Esophagus squamous epithelium (tissue), 5 donors: ENCODE results near the gene DCAF6. TPM values are rescaled to one million over a fixed set of nuclear protein-coding genes. Genes with fewer than 3 reads are reported as not detected.

Experiments
- DNase-seq: peaks from one replicate; lab custom pipeline; 2025; lab: John Stamatoyannopoulos, UW
- H3K27ac ChIP-seq, 4 donors: fragments of 200-600 bp; sonication (generic); one replicate each; pipeline ENCODE4 v1.5.1; 2016 to 2019; ENCODE audit warnings: mild to moderate bottlenecking in 1 of 4
- H3K27me3 ChIP-seq, 4 donors: fragments of 200-600 bp; sonication (generic); 1 replicate in 3 of 4; 2 replicates in 1 of 4; pipeline versions ENCODE4 v1.5.1 to v1.6.0; 2017 to 2021; ENCODE audit warnings: antibody characterized with exemption in 1 of 4
- H3K36me3 ChIP-seq, 3 donors: fragments of 200-600 bp; sonication (generic); one replicate each; pipeline ENCODE4 v1.5.1; 2016 to 2019
- H3K4me1 ChIP-seq, 3 donors: fragments of 200-600 bp; sonication (generic); one replicate each; pipeline ENCODE4 v1.5.1; 2017 to 2019
- H3K4me3 ChIP-seq, 4 donors: fragments of 200-600 bp; sonication (generic); 1 replicate in 3 of 4; 2 replicates in 1 of 4; pipeline ENCODE4 v1.5.1; 2016 to 2019; ENCODE audit warnings: mild to moderate bottlenecking in 2 of 4, moderate library complexity in 1 of 4
- H3K9me3 ChIP-seq, 3 donors: fragments of 200-600 bp; sonication (generic); one replicate each; pipeline ENCODE4 v1.5.1; 2016 to 2019
- POLR2A ChIP-seq, 4 donors: fragments of 450-650 bp; IDR thresholded peaks; one replicate each; pipeline ENCODE4 v1.6.1; 2017; ENCODE audit warnings: antibody characterized with exemption in 4 of 4, mild to moderate bottlenecking in 4 of 4, moderate library complexity in 3 of 4
- WGBS, 2 donors: methylation state at CpG; one replicate each; pipeline ENCODE4 v1.1.5; 2018; 5-methylcytosine and 5-hydroxymethylcytosine counted together
- intact Hi-C: fragments of 100-400 bp; cut with DNase I; formaldehyde crosslinking; loops from one replicate; pipeline ENCODE4 v1.15.0; 2022
- total RNA-seq, 4 donors: library from RNA; depleted of rRNA; stranded (reverse); fragments of >200 nt; gene quantifications; one replicate each; pipeline ENCODE4 v1.1.0, GENCODE V29; 2016
- TF ChIP-seq, protein P1 (sequence below), 6 experiments: fragments of 450-650 bp in 4 of 6; fragments of 200-600 bp in 2 of 6; sonication (generic) in 2 of 6; IDR thresholded peaks; one replicate each; pipeline ENCODE4 v1.5.1; 2016 to 2019; ENCODE audit warnings: antibody characterized with exemption in 6 of 6, mild to moderate bottlenecking in 4 of 6, moderate library complexity in 4 of 6
- donor health status: DM: yes; HTN: yes; CAD: no.

Gene DCAF6
- total RNA-seq, 4 donors from 2014 or later = 20.1 to 65.8 (median 44.5) TPM

DNA sequence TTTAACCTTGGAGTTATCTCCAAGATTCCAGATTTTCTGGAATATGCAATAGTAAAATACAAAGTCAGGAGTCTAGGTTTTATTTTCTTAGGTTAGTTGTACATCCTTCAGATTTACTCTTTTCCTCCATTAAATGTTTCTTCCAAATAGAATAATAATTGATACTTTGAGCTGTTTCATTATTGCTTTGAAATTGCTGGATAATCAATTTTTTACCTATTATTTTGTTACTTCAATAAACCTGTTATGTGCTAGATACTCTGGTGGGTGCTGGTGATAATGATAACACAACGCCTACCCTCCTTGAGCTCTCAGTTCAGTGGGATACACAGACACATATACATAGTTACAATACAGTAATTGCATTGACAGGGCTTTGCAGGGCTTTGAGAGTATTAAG, 120.9 kb downstream of the DCAF6 start:
- H3K36me3 ChIP-seq = peaks cover 0 to 52% (median 0%) of the 10 kb centered on the region in 3 donors
- 100% methylated on average over 1 of the region's 1 CpG for WGBS, 2 donors
- H3K4me1 ChIP-seq = no peaks in the 10 kb centered on the region
- intact Hi-C loops = no loop called here
- DNase-seq = no peak
- H3K4me3 ChIP-seq = no peak overlapping the region
- H3K27me3 ChIP-seq = no peaks in the 10 kb centered on the region
- H3K27ac ChIP-seq = no peak overlapping the region
- TF ChIP-seq, protein P1, sequence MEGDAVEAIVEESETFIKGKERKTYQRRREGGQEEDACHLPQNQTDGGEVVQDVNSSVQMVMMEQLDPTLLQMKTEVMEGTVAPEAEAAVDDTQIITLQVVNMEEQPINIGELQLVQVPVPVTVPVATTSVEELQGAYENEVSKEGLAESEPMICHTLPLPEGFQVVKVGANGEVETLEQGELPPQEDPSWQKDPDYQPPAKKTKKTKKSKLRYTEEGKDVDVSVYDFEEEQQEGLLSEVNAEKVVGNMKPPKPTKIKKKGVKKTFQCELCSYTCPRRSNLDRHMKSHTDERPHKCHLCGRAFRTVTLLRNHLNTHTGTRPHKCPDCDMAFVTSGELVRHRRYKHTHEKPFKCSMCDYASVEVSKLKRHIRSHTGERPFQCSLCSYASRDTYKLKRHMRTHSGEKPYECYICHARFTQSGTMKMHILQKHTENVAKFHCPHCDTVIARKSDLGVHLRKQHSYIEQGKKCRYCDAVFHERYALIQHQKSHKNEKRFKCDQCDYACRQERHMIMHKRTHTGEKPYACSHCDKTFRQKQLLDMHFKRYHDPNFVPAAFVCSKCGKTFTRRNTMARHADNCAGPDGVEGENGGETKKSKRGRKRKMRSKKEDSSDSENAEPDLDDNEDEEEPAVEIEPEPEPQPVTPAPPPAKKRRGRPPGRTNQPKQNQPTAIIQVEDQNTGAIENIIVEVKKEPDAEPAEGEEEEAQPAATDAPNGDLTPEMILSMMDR (IDR thresholded peaks at IDR 0.05) = no peak
- TF ChIP-seq POLR2A (IDR thresholded peaks at IDR 0.05) = no peak
- H3K9me3 ChIP-seq = no peaks in the 10 kb centered on the region

DNA sequence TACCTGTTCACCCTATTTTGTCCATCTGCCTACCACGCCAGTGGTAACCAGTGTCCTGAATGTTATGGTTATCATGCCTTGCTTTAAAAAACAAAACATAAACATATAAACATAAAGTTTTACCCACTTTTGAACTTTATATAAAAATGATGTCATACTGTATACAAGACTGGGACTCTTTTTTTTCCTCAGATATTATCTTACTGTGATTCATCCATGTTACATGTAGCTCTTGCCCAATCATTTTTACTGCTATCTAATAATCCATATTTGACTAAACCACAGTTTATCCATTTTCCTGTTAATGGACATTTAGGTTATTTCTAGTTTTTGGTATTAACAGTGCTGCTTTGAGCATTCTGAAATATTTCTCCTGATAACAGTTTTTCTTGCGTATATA, 121.4 kb downstream of the DCAF6 start:
- Histone ChIP-seq H3K27ac (no peak overlapping the region), H3K4me3 (no peak overlapping the region), H3K9me3 (no peaks in the 10 kb centered on the region), H3K36me3 (peaks cover 0 to 48% (median 0%) of the 10 kb centered on the region in 3 donors), H3K27me3 (no peaks in the 10 kb centered on the region), H3K4me1 (no peaks in the 10 kb centered on the region)
- intact Hi-C loops = no loop called here
- 95 to 96% methylated on average over 2 of the region's 2 CpGs for WGBS, 2 donors
- no peak for TF ChIP-seq POLR2A (IDR thresholded peaks at IDR 0.05)
- TF ChIP-seq, protein P1 (IDR thresholded peaks at IDR 0.05) = no peak
- DNase-seq = no peak

DNA sequence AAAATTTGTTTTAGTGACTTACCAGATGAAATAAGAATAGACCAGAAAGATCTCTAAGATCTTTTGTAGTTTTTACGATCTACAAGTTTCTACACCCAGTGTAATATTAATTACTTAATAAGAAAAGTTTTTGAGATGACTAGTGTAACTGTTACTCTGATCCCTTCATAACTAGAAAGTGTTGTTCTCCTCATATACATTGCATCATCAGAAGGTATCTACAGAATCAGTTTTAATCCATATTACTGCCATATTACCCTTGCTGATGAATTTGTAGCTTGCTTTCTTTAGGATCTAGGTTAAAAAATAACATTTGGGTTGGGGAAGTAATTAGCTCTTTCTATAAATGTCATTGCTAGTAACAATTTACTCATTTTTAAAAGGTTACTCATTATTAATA, 127.7 kb downstream of the DCAF6 start:
- intact Hi-C loops = no loop called here
- Histone ChIP-seq H3K27ac (no peak overlapping the region), H3K4me1 (no peaks in the 10 kb centered on the region), H3K36me3 (peaks cover 0 to 74% (median 14%) of the 10 kb centered on the region in 3 donors), H3K4me3 (no peak overlapping the region), H3K9me3 (no peaks in the 10 kb centered on the region), H3K27me3 (no peaks in the 10 kb centered on the region)
- TF ChIP-seq, protein P1 (IDR thresholded peaks at IDR 0.05) = no peak
- no peak for TF ChIP-seq POLR2A (IDR thresholded peaks at IDR 0.05)
- WGBS, 2 donors = 89 to 95% methylated on average over 1 of the region's 1 CpG
- no peak for DNase-seq

DNA sequence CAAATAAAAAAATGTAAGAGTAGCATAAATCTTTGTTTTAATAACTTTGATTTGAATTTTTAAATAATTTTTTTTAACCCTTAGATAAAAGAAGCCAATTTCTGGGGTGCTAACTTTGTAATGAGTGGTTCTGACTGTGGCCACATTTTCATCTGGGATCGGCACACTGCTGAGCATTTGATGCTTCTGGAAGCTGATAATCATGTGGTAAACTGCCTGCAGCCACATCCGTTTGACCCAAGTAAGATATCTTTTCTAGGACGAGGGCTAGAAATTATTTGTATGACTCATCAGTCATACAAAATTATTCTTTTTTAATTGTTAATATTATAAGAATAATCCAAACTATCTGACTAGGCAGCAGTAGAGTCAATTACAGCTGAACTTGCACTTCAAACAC, 129.0 kb downstream of the DCAF6 start:
- 81 to 83% methylated on average over 3 of the region's 3 CpGs for WGBS, 2 donors
- Histone ChIP-seq H3K4me1 (no peaks in the 10 kb centered on the region), H3K36me3 (peaks cover 0 to 75% (median 19%) of the 10 kb centered on the region in 3 donors), H3K4me3 (no peak overlapping the region), H3K9me3 (no peaks in the 10 kb centered on the region), H3K27ac (no peak overlapping the region), H3K27me3 (no peaks in the 10 kb centered on the region)
- TF ChIP-seq, protein P1 (IDR thresholded peaks at IDR 0.05) = no peak
- TF ChIP-seq POLR2A (IDR thresholded peaks at IDR 0.05) = no peak
- intact Hi-C loops = no loop called here
- no peak for DNase-seq

DNA sequence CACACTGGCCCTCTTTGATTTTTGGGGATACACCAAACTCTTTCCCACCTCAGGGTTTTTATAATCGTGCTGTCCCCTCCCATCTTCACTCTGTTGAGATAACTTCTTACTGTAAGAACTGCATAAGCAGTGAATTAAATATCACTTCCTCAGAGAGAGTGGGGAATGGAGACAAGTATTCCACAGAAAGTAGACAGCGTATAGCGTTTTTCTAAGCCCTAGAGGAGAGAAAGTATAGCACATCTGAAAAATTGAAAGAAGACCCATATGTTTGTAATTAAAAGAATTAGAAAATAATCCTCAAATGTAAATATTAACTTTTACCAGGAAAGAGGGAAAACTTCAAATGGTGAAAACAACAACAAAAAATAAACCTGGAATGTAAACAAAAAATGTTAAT, 132.9 kb downstream of the DCAF6 start:
- Histone ChIP-seq H3K4me3 (no peak overlapping the region), H3K27ac (no peak overlapping the region), H3K4me1 (no peaks in the 10 kb centered on the region), H3K9me3 (no peaks in the 10 kb centered on the region), H3K36me3 (peaks cover 0 to 95% (median 19%) of the 10 kb centered on the region in 3 donors), H3K27me3 (no peaks in the 10 kb centered on the region)
- intact Hi-C loops = no loop called here
- no peak for TF ChIP-seq POLR2A (IDR thresholded peaks at IDR 0.05)
- TF ChIP-seq, protein P1 (IDR thresholded peaks at IDR 0.05) = no peak
- no peak for DNase-seq
- WGBS, 2 donors = 84 to 98% methylated on average over 3 of the region's 3 CpGs
